Activated T-cell treated with anti-CD3 and anti-CD28 coated beads for 4 hours (primary cell): ENCODE data around the gene VWA5B1.
"Not testable (repeated sequence)": the region's sequence is repeated elsewhere in the genome, so short reads cannot be mapped to it uniquely, and the experiment has no call there.

Source experiments
- DNase-seq: peaks from one replicate; pipeline ENCODE4 v3.0.0-alpha.2; 2020

Gene VWA5B1

DNA sequence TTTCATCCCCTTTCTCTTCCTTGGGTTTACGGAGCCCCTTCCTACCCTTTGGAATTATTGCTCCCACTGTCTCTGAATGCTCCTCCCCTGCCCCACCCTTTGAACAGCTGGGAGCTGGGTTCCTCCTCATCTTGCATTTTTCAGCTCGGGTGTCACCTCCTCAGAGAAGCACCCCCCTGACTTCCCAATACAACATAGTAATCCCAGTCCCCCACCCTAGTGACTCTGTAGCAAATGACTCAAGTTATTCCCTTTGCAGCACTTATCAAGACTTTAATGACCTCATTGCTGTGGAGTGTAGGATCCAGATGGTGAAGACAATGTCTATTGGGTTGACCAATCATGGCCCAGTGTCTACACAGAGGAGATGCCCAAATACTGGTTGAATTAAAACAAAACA is 8.9 kb upstream of the VWA5B1 start:
- DNase-seq: no peak

DNA sequence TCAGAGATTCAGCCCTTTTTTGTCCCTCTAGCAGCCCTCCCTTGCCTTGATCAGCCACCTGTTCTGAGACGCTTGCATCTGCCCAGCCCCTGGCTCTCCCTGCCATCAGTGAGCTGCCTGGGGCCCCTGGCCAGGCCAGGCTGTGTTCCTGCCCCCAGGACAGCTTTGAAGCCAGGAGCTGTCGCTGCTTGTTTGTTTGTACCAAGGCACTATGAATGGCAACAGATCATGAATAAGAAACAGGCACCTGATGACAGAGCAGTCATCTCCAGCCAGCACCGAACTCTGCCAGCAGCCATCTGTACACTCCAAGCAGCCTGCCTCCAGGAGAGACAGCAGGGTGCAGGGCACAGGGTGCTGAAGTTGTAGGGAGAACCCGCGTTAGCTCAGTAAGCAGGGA is 8.1 kb upstream of the VWA5B1 start:
- DNase-seq: no peak

DNA sequence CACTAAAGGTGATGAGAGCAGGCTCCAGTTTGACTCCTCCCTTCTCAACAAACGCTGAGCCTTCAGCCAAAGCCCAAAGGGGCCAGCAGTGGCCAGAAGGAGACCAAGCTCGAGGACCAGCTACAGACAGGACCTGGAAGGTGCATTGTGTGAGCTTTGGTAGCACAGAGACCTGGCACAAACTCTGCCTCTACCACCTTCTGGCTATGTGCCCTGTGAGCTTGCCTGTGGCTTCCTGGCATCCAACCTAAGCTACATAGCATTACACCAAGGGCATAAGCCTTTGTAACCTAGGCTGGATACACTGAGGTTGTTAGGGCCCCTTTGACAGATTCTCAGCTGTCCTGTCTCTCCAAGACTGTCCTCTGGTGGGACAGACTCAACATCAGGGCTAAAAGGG is 6.6 kb upstream of the VWA5B1 start:
- DNase-seq: no peak

DNA sequence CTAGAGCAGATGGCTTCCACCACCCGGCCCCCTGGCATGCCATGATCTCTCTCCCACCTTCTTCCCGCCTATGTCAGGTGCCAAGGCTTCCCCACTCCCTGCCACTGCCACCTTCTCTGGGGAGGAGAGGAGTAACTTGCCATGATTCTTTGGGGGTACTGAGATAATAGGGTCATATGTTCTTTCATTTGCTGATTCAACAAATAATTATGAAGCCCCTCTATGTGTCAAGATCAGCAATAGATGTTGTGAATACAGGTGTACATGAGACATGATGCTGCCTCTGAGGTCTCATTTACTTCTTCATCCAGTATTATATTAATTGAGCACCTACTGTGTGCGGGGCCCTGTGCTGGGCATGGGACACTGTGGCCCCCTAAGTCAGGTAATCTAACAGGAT is 6.0 kb upstream of the VWA5B1 start:
- DNase-seq: no peak

DNA sequence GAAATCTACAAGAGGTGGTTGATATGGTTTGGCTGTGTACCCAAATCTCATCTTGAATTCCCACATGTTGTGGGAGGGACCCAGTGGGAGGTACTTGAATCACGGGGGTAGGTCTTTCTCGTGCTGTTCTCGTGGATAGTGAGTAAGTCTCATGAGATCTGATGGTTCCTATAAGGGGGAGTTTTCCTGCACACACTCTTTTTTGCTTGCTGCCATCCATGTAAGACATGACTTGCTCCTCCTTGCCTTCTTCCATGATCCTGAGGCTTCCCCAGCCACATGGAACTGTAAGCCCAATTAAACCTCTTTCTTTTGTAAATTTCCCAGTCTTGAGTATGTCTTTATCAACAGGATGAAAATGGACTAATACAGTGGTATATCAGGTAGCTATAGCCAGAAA is 5.2 kb upstream of the VWA5B1 start:
- no peak for DNase-seq

DNA sequence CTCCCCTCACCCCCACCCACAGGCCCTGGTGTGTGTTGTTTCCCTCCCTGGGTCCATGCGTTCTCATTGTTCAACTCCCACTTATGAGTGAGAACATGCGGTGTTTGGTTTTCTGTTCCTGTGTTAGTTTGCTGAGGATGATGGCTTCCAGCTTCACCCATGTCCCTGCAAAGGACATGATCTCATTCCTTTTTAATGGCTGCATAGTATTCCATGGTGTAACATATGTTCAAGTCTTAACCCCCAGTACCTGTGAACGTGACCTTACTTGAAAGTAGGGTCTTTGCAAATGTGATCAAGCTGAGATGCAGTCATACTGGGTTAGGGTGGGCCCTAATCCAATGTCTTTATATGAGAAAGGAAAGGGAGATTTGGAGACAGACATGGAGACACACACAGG is 3.0 kb upstream of the VWA5B1 start:
- DNase-seq: not testable (repeated sequence)

DNA sequence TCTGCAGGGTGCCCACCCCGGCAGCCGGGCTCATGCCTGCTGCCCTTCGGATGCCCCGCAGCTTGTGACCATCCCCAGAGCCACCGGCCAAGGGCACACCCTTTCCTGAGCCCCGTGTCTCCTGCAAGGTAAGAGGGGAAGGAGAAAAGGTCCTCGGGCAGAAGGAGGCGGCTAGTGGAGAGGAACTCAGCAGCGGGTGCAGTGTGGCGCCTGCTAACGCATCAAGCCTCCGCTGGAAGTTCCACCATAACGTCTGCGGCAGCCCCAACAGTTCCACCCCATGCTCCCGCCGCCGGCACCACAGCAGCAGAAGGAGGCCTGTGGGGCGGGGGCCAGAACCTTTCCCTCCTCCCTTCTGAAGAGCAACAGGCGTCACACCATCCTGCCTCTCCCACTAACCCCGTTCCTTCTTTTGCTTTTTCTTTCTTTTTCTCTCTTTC is 990 bp downstream of the VWA5B1 start:
- DNase-seq: no peak

DNA sequence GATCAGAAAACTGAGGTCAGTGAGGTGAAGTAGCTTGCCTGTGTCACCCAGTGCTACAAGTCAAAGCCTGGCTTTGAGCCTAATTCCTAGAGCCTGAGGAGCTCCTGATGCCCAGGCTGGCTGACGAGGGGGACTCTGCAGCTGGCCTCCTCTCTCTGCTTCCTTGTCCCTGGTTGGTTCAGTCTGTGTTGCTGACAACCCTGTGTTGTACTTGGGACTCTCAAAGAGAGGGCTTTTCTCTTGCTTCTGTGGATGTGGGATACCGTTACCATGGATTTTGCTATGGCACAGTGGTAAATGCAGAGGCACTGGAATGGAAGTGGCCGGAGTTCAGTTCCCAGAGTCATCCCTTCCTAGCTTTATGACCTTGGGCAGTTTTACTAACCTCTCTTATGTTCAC is 8.0 kb downstream of the VWA5B1 start:
- DNase-seq: no peak

DNA sequence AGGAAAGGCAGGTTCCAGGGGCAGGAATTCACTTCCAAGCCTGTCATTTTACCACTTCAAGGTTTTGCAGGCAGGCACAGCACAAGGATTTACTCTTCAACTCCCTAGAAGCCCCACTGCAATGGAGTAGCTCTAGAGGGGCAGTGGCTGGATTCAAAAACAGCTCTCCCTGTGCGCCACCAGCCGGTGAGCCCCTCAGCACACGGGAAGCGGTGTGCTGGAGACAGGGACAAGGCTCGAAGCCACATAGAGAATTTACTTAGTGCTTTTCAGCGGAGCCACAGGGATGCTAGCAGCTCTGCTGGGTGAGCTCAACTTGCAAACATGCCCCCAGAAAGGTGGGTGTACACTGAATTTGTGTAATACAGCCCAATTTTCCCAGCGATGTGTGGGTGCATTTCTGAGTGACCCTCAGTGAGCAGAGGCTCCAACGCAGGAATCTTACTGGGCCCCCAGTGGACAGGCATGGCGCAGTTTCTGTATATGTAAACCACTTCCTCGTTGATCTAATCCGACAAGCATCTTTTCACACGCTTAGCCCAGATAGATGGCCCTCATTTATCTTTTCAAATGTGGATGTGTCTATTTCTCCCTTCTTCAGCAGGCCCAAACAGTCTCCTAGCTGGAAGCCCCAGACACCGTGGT is 10.9 kb downstream of the VWA5B1 start:
- no peak for DNase-seq

DNA sequence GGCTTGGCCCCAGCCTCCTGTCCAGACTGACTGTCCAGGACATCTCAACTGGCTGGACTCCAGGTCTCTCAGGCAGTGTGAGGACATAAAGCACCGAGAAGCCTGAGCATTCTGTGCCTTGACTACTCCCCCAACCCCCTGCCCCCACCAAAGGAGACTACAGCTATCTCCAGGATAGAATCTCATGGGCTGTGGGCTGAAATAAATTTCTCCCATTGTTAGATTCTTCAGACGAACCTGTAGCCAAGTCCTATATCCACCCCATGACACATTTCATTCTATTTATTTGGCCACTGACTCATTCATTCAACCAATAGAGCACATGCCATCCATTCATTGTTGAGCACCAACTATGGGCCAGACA is 11.4 kb downstream of the VWA5B1 start:
- DNase-seq: no peak

DNA sequence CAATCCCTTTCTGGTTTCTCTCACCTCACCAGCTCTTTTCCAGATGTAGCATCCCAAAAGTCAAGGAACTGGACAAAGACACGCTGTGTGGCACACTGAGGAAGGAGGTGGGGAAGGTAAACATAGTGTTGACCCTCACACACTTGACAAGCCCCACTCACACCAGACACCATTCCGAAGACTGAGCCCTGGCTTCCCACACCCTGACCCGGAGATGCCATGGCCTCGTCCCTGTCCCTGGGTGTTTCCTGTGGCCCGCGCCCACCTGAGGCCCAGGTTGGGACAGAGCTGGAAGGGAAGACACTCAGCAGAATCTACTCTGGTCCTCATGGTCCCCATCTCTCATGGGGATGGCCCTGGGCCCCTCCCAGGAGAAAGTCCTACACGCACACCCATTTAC is 16.4 kb downstream of the VWA5B1 start:
- DNase-seq: no peak

DNA sequence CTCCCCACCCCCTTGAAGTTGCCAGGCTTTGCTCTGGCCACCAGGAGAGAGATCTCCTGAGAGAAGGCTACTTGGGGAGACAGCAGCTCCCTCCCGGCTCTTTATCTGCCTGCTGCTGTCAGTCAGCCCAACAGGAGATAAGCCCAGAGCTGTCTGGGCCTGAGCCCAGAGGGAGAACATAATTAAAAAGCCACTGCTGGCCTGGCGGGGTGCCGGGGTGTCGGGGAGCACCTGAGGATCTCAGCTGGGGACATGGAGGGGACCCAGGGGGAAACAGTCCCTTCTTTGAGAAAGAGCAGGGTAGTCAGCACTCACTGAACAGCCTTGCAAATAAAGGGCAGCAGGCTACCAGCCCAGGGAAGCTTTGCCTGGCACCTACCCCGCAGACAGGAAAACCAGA is 17.9 kb downstream of the VWA5B1 start:
- no peak for DNase-seq

DNA sequence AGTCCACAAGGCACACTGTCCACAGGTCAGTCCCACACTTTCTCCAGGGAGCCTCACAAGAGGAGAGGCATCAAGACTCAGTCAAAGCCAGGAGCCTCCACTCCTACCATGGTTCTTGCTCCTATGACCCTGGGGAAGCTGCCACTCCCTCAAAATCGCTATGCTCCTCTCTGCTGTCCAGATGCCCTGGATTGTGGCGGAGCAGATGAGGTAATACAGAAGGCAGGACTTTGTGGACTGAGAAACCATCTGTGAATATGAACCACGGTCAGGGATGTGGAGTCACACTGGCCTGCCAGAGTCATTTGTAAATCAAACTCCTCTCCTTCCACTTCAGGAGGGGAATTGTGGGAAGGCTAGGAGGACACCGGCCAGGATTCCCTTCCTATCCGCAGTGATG is 20.6 kb downstream of the VWA5B1 start:
- no peak for DNase-seq

DNA sequence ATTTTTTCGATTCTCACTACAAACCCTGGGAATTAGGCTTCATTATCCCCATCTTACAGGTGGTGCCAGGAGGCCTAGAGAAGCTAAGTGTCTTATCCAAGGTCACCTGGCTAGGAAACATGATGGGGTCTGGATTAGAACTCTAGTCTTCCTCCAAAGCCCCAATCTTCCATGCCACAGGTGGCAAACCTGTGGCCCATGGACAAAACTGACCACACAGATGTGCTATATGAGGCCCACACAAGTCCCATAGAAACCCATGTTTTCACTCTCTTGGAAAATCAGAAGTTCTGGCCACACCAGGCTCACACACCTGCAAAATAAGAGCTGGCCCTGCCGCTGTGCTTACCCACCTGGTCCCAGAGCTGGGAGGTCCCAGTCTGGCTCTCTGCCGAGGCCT is 21.6 kb downstream of the VWA5B1 start:
- no peak for DNase-seq

DNA sequence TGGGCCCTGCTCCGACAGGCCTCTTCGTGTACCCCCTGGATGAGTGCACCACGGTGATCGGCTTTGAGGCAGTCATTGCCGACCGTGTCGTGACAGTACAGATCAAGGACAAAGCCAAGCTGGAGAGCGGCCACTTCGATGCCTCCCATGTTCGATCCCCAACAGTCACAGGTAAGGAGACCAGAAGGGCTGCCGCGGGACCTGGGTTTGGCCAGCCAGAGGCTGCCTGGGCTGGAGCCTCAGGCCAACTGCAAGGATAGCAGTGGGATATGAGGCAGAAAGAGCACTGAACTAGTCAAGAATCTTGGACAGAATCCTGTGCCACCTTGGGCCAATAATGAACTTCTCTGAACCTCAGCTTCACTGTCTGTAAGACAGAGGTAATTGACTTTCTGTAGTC is 22.1 kb downstream of the VWA5B1 start:
- no peak for DNase-seq

DNA sequence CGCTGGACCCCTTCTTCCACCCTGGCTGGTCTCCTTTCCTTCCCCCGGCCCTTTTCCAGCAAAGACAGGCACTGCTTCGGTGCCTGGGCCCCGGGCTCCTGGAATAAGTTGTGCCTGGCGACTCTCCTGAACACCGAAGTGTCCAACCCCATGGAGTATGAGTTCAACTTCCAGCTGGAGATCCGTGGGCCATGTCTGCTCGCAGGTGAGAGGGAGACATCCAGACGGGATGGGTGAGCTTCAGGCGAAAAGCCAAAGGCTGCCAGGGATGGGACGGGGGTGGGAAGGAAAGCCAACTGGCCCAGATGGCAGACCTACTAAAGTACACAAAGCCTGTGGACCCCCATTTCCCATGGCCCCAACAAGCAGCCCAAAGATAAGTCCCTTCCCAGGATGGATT is 26.8 kb downstream of the VWA5B1 start:
- no peak for DNase-seq

DNA sequence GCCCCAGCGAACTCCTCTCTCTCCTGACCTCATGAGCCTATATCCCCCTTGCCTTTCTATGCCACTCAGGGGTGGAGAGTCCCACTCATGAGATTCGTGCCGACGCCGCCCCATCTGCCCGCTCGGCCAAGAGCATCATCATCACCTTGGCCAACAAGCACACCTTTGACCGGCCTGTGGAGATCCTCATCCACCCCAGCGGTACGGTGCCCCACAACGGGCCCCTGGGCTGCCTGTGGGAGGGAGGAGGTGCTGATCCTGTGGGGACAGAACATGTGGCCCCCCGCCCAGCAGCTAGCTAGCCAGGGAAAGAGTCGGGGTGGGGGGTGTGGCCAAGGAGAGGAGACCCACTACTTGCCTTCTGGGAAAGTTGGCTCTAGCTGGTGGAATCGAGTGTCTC is 27.8 kb downstream of the VWA5B1 start:
- DNase-seq: no peak

DNA sequence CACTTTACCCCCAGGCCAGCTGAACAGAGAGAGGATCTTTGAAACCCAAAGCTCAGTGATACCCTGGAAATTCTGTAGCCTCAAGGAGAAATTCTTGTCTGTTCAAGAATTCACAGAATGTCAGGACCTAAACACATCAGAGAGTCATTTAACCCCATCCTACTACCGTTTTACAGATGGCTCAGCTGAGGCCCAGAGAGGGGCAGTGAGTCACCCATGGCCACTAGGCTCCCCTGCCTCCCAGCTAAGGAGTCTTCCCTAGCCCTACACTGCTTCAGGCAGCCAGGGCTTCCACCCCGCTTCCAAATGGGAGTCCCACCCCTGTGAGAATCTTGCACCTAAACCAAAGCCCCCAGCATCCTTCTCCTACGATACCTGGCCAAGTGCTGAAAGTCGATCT is 28.3 kb downstream of the VWA5B1 start:
- no peak for DNase-seq

DNA sequence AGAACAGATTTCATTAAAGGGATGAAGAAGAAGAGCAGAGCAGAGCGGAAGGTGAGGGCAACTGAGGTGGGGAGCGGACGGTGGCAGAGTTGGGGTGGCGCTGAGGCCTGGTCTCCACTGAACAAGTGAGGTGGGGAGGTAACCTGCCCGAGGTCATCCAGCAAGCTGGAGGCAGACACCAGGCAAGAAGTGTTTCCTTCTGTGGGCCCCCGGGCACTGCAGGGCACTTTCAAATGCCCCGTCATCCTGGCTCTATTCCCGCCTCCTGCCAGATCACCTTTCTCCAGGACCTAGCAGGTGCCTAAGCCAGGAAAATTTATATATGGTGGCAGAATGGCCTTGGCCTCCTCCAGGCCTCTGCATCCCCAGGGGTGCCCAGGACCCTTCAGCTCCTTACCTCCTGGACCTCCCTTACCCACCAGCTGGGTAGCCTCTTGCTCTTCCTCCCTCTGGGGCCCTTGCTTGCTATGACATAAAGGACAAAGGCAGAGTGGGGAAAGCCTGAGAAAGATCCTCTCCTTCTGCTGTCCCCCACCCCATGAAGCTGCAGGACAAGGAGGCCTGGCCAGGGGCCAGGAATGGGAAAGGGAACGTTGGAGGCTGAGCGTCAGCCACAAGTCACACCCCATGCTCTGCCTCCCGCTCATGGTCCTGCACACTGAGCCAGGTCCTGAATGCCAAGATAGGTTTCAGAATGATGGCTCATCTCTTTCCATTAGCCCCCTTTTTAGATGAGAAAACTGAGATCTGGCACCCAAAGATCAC is 29.0 kb downstream of the VWA5B1 start:
- no peak for DNase-seq

DNA sequence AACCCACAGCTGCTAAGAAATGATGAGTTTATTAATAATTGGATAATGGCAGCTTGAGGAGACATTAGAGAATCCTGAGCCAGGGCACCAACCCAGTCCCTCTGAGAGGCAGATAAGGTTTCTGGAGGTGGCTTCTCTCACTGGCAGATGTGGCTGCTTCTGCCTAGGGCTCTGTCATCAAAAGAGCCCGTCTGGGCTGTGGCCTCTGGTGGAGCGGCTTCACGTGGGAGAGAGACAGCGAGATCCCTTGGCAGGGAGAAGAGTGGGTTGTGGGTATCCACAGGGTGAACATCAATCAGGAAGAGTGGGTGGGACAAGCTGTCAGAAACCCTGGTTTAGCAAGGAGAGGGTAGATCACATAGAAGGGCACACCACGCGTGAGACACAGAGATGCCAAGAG is 30.0 kb downstream of the VWA5B1 start:
- no peak for DNase-seq

DNA sequence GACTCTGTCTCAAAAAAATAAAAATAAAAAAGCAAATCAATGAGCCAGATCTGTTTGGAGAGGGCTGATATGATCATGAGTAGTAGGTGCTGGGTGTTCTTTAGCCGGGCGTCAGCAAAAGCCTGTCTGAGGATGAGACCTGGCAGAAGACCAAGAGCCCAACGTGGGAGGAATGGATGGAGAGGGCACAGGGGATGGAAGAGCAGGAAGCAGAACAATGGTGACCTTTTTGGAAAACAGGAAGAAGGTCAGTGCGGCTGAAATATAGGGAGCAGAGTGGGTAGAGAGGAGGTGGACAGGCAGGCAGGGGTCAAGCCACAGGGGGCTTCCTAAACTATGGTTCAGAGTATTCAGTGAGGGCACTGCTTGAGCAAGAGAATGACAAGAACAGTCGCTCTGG is 30.9 kb downstream of the VWA5B1 start:
- DNase-seq: no peak

DNA sequence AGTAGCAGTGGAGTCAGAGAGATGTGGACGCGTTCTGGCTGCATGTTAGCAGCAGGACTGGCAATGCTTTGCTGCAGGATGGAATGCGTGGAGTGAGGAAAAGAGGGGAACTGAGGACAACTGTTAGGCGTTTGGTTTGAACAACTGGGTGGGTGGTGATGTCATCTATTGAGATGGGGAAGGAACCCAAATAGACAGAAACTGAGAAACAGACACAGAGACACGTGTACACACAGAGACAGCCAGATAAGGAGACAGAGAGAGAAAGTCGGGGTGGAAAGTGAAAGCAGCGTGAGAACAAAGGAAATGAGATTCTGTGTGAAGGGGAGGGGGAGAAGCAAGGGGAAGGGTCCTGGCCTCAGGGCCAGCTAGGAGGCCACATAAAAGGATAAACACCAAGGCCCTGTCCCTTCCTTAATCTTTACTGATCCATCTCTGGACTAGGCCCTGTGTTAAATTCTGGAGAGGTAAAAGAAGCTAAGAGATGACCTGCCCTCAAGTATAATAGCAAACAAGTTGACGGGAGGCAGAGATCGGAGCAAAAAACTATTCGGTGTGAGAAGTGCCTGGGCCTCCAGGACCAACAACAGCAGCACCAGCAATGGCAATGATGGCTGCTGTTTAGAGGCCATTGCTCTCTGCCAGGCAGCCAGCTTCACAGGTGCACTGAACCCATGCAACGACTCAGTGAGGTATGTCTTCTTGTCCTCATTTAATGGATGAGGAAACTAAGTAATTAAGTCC is 31.6 kb downstream of the VWA5B1 start:
- no peak for DNase-seq

DNA sequence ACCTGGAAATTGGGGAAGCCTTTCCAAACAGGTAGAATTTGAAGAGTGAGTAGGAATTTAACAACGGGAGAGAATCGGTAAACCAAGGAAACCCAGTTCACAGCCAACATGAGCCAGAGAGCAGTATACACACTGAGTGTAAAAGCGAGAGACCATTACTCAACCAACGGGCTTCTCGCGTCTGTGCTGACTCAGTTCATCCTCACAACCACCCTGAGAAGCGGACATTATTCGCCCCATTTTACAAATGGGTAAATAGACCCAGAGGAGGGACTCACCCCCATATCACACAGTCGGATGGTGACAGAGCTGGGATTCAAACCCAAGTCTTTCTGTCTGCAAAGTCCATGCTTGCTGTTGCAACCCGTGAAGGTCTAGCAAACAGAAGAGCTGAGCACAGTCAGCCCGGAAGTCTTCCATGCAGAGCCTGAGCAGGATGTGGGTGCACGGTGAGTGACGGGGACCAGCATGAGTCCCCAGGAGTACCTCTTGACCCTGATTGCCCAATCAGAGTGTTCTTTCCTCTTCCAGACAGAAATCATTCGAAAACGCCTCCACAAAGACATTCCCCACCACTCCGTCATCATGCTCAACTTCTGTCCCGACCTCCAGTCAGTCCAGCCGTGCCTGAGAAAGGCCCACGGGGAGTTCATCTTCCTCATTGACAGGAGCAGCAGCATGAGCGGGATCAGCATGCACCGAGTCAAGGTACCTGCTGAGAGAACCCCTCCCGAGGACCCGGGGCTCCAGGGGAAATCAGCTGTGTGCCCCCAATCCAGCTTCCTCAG is 32.3 kb downstream of the VWA5B1 start:
- no peak for DNase-seq

DNA sequence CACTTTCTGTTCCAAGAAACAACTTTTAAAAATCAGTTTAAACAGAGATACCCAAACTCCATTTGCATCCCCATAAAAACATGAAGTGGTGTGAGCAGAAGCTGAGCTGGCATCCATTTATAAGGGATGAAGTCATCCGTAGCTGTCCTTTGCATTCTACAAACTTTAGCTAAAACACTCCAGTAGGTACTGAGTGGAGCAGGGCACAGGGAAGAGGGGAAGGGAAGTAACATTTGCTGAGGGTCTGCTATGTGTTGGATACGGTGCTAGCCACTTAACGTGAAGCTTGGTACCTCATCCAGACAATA is 32.9 kb downstream of the VWA5B1 start:
- DNase-seq: no peak
